Endothelial cell of umbilical vein (primary cell): ENCODE results near the gene PERCC1. TPM values are rescaled to one million over a fixed set of nuclear protein-coding genes. Genes with fewer than 3 reads are reported as not detected.

Experiments used
- BruUV-seq: library from RNA; stranded (reverse); fragments of 400-500 nt; replicated peaks from 2 replicates; lab custom pipeline; 2021; lab: Mats Ljungman, UMichigan
- CTCF ChIA-PET: fragments of 300-600, 350-600 bp; sonication (Branson Sonifier 250); formaldehyde crosslinking; loops from one replicate; lab custom pipeline; 2021; ENCODE audit warnings: antibody characterized with exemption, inconsistent platforms; lab: Charles Lee
- POLR2A ChIA-PET: fragments of 300-600, 350-600 bp; sonication (Branson Sonifier 250); formaldehyde crosslinking; loops from one replicate; lab custom pipeline; 2021; ENCODE audit warnings: antibody characterized with exemption, inconsistent platforms; lab: Charles Lee
- DNase-seq: peaks from one replicate; pipeline ENCODE4 v3.0.0-alpha.2; 2011; ENCODE audit warnings: low read depth, low spot score
- FAIRE-seq: peaks from 2 replicates; lab custom pipeline; 2011; peaks lifted over from hg19 to GRCh38; lab: Jason Lieb, UNC
- H2AFZ ChIP-seq: 2 replicates; pipeline ENCODE4 v1.6.0; 2012; ENCODE audit warnings: low read depth, low read length, control low read depth, inconsistent platforms
- H3K27ac ChIP-seq: 2 replicates; pipeline ENCODE4 v1.5.1; 2011; ENCODE audit warnings: low read depth, mild to moderate bottlenecking, control low read depth, low read length, moderate library complexity; ENCODE audit not compliant: insufficient read depth
- H3K27me3 ChIP-seq, 2 experiments: 2 replicates each; pipeline versions ENCODE4 v1.6.0 to v1.6.1; 2011; ENCODE audit warnings: low read length in 2 of 2, mixed read lengths in 1 of 2; ENCODE audit not compliant: control insufficient read depth in 2 of 2, insufficient read depth in 2 of 2
- H3K36me3 ChIP-seq, 2 experiments: 2 replicates in 1 of 2; 3 replicates in 1 of 2; pipeline ENCODE4 v1.5.1; 2011; ENCODE audit warnings: low read length in 2 of 2, mild to moderate bottlenecking in 1 of 2, moderate library complexity in 1 of 2; ENCODE audit not compliant: control insufficient read depth in 2 of 2, insufficient read depth in 2 of 2; ENCODE audit errors: extremely low read depth in 1 of 2
- H3K4me1 ChIP-seq: 3 replicates; pipeline ENCODE4 v1.5.1; 2011; ENCODE audit warnings: mild to moderate bottlenecking, low read length; ENCODE audit not compliant: control insufficient read depth, insufficient read depth; ENCODE audit errors: extremely low read depth
- H3K4me2 ChIP-seq: 2 replicates; pipeline ENCODE4 v1.6.1; 2011; ENCODE audit warnings: low read length, control low read depth, mixed read lengths; ENCODE audit not compliant: insufficient read depth
- H3K4me3 ChIP-seq, 3 experiments: fragments of 200-600 bp in 1 of 3; sonication (generic), shearing (Covaris generic) in 1 of 3; replicated peaks in 1 of 3; 2 replicates each; pipeline ENCODE4 v1.5.1; 2011 to 2016; ENCODE audit warnings: control low read depth in 3 of 3, low read length in 3 of 3, mild to moderate bottlenecking in 2 of 3, inconsistent platforms in 1 of 3, low read depth in 1 of 3, moderate library complexity in 1 of 3; ENCODE audit not compliant: insufficient read depth in 1 of 3
- H3K79me2 ChIP-seq: 2 replicates; pipeline ENCODE4 v1.6.0; 2012; ENCODE audit warnings: low read length, inconsistent platforms; ENCODE audit not compliant: control insufficient read depth, insufficient read depth
- H3K9ac ChIP-seq: replicated peaks from 2 replicates; pipeline ENCODE3; 2011; ENCODE audit warnings: low read length, control low read depth; ENCODE audit not compliant: insufficient read depth; ENCODE audit errors: extremely low read depth
- H3K9me1 ChIP-seq: replicated peaks from 3 replicates; pipeline ENCODE4 v1.6.0; 2011; ENCODE audit warnings: mild to moderate bottlenecking, low read length; ENCODE audit not compliant: control insufficient read depth, insufficient read depth; ENCODE audit errors: extremely low read depth
- H3K9me3 ChIP-seq: replicated peaks from 2 replicates; pipeline ENCODE4 v1.5.1; 2012; ENCODE audit warnings: low read length, inconsistent platforms; ENCODE audit not compliant: control insufficient read depth, insufficient read depth
- H4K20me1 ChIP-seq: replicated peaks from 2 replicates; pipeline ENCODE3; 2011; ENCODE audit warnings: mild to moderate bottlenecking, low read length; ENCODE audit not compliant: control insufficient read depth, insufficient read depth; ENCODE audit errors: extremely low read depth
- EZH2 ChIP-seq: IDR thresholded peaks from 2 replicates; pipeline ENCODE4 v1.6.1; 2012; ENCODE audit warnings: borderline replicate concordance, low read depth, mild to moderate bottlenecking, moderate library complexity, low read length, inconsistent platforms; ENCODE audit not compliant: severe bottlenecking
- FOS ChIP-seq: IDR thresholded peaks from 2 replicates; pipeline ENCODE4 v1.6.1; 2011; ENCODE audit warnings: mild to moderate bottlenecking, low read length, moderate library complexity, borderline replicate concordance; ENCODE audit not compliant: insufficient read depth
- GATA2 ChIP-seq: IDR thresholded peaks from 2 replicates; pipeline ENCODE4 v1.7.0; 2011; ENCODE audit warnings: low read depth, mild to moderate bottlenecking, moderate library complexity, mixed read lengths, low read length; ENCODE audit not compliant: insufficient read length, insufficient read depth
- JUN ChIP-seq: IDR thresholded peaks from 2 replicates; pipeline ENCODE4 v1.6.1; 2011; ENCODE audit warnings: borderline replicate concordance, low read depth; ENCODE audit not compliant: insufficient read length, insufficient read depth
- MYC ChIP-seq: IDR thresholded peaks from one replicate; pipeline ENCODE4 v1.6.1; 2011; ENCODE audit warnings: mild to moderate bottlenecking, low read depth, low read length
- POLR2AphosphoS5 ChIP-seq: IDR thresholded peaks from 2 replicates; pipeline ENCODE4 v1.6.1; 2012; ENCODE audit warnings: low read depth, mild to moderate bottlenecking, control low read depth, low read length, moderate library complexity; ENCODE audit not compliant: insufficient read depth
- dilution Hi-C: fragments of 300-500 bp; cut with MboI; formaldehyde crosslinking; loops from one replicate; pipeline ENCODE4 v1.15.0; 2019; ENCODE audit warnings: low sequenced_read_pairs; ENCODE audit not compliant: extremely low pct_ligation_motif_present
- intact Hi-C: fragments of 100-400 bp; cut with micrococcal nuclease; formaldehyde crosslinking; loops from one replicate; pipeline ENCODE4 v1.10.0; 2022
- polyA plus RNA-seq, 4 experiments: library from polyadenylated mRNA; depleted of rRNA in 3 of 4; stranded (reverse) in 3 of 4; unstranded in 1 of 4; fragments of >200 nt; gene quantifications; 2 replicates each; pipeline versions ENCODE4 v1.2.1 to v1.2.3, GENCODE V29; 2011 to 2012; ENCODE audit warnings: missing spikeins in 1 of 4
- total RNA-seq: library from RNA; stranded (reverse); gene quantifications from 2 replicates; pipeline ENCODE4 v1.2.3, GENCODE V29; 2021
- TF ChIP-seq, protein P1 (sequence below): IDR thresholded peaks from 2 replicates; pipeline ENCODE4 v1.6.1; 2011; ENCODE audit not compliant: insufficient read depth, insufficient read length
- TF ChIP-seq, protein P2 (sequence below), 2 donors: IDR thresholded peaks; 1 replicate in 1 of 2; 2 replicates in 1 of 2; pipeline ENCODE4 v1.5.1; 2011; ENCODE audit warnings: low read length in 2 of 2, mild to moderate bottlenecking in 2 of 2, moderate library complexity in 2 of 2, control low read depth in 1 of 2, inconsistent platforms in 1 of 2, low read depth in 1 of 2; ENCODE audit not compliant: insufficient read depth in 1 of 2; ENCODE audit errors: extremely low read depth in 1 of 2

PERCC1 gene
- total and polyA plus RNA-seq, 2 donors (not counting 3 experiments of a cell fraction or from before 2014, with no cell fraction given): not detected

DNA sequence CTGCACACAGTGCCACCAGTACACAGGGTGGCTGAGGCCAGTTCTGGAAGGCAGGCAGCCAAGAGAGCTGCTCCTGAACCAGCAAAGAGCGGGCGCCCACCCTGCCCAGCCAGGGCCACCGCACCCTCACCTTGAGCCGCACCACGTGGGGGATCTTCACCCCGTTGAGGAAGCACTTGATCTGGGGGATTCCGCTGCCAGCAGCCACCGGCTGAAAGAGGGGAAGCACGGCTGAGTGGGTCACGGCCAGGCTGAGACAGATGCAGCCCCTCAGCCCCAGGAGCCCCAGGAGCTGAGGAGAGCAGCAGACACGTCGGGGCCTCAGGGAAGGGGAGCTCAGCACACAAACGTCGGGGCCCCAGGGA, 28.1 kb downstream of the PERCC1 start:
- CTCF ChIA-PET: no interaction called here
- dilution Hi-C loops: no loop called here

DNA sequence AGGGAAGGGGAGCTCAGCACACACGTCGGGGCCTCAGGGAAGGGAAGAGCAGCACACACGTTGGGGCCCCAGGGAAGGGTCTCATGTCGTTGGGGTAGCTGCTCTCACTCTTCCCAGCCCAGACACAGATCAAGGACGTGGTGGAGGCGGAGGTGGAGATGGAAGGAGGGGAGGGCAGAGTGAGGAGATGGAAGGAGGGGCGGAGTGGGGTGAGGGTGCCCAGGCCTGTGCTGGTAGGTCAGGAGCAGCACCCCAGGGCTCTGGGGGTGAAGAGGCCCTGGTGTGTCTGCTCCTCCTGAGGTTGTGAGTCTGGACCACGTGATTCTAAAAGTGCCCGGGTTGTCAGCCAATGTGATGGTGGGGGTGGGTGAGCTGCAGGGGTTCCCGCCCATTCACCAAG, 29.1 kb downstream of the PERCC1 start:
- dilution Hi-C loops: no loop called here
- no TSS peak for BruUV-seq
- Histone ChIP-seq H3K9me1 (no peaks in the 10 kb centered on the region), H3K27ac (no peak overlapping the region), H3K9ac (no peak overlapping the region), H3K4me2 (no peak overlapping the region), H2AFZ (no peak overlapping the region), H3K36me3 (peaks cover 0 to 37% of the 10 kb centered on the region in 2 experiments), H3K4me1 (no peaks in the 10 kb centered on the region), H3K9me3 (no peaks in the 10 kb centered on the region), H3K27me3 (no peaks in the 10 kb centered on the region), H3K79me2 (no peaks in the 10 kb centered on the region), H4K20me1 (no peaks in the 10 kb centered on the region), H3K4me3 (no peak overlapping the region)
- DNase-seq (no peak), FAIRE-seq (no peak)
- POLR2A ChIA-PET: no interaction called here
- CTCF ChIA-PET: no interaction called here
- TF ChIP-seq, protein P1, sequence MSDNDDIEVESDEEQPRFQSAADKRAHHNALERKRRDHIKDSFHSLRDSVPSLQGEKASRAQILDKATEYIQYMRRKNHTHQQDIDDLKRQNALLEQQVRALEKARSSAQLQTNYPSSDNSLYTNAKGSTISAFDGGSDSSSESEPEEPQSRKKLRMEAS: no peak
- TF ChIP-seq JUN: no peak
- TF ChIP-seq POLR2AphosphoS5: no peak
- TF ChIP-seq MYC: no peak
- intact Hi-C loops: no loop called here

More for the DNA sequence above, 28.1 kb downstream of the PERCC1 start:
- Histone ChIP-seq H3K27ac (no peak overlapping the region), H3K9me1 (no peaks in the 10 kb centered on the region), H4K20me1 (no peaks in the 10 kb centered on the region), H3K4me3 (no peak overlapping the region), H3K4me2 (no peak overlapping the region), H3K9ac (no peak overlapping the region), H3K4me1 (no peaks in the 10 kb centered on the region), H3K27me3 (no peaks in the 10 kb centered on the region), H3K9me3 (no peaks in the 10 kb centered on the region), H2AFZ (no peak overlapping the region), H3K36me3 (peaks cover 0 to 41% of the 10 kb centered on the region in 2 experiments), H3K79me2 (no peaks in the 10 kb centered on the region)
- DNase-seq (no peak), FAIRE-seq (no peak)
- BruUV-seq: no TSS peak
- TF ChIP-seq, protein P2, sequence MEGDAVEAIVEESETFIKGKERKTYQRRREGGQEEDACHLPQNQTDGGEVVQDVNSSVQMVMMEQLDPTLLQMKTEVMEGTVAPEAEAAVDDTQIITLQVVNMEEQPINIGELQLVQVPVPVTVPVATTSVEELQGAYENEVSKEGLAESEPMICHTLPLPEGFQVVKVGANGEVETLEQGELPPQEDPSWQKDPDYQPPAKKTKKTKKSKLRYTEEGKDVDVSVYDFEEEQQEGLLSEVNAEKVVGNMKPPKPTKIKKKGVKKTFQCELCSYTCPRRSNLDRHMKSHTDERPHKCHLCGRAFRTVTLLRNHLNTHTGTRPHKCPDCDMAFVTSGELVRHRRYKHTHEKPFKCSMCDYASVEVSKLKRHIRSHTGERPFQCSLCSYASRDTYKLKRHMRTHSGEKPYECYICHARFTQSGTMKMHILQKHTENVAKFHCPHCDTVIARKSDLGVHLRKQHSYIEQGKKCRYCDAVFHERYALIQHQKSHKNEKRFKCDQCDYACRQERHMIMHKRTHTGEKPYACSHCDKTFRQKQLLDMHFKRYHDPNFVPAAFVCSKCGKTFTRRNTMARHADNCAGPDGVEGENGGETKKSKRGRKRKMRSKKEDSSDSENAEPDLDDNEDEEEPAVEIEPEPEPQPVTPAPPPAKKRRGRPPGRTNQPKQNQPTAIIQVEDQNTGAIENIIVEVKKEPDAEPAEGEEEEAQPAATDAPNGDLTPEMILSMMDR (IDR thresholded peaks at IDR 0.05; ENCODE audit: extremely low read depth in 1 of 2, insufficient read depth in 1 of 2, low read depth in 1 of 2, low read length in 2 of 2): no peak
- no peak for TF ChIP-seq GATA2
- no peak for TF ChIP-seq EZH2
- TF ChIP-seq MYC: no peak
- no peak for TF ChIP-seq FOS
- no peak for TF ChIP-seq JUN
- no peak for TF ChIP-seq POLR2AphosphoS5
- POLR2A ChIA-PET: no interaction called here
- intact Hi-C loops: no loop called here
